K562 (cell line): Measurements from ENCODE around the gene TBC1D10A. TPM values are rescaled to one million over a fixed set of nuclear protein-coding genes. Genes with fewer than 3 reads are reported as not detected.

Source experiments
- ATAC-seq: fragments of 200-7000 bp; cut with Tn5 transposase; 3 replicates; pipeline ENCODE4 v1.9.1; 2020; ENCODE audit warnings: moderate library complexity
- BruUV-seq: library from RNA; stranded (reverse); fragments of 400-500 nt; replicated peaks from 2 replicates; lab custom pipeline; 2021; lab: Mats Ljungman, UMichigan
- CTCF ChIA-PET: fragments of 300-600 bp; formaldehyde crosslinking; extraction: SDS; loops from one replicate; lab custom pipeline; 2021; ENCODE audit warnings: low intra/inter-chr PET ratio; lab: Yijun Ruan, JAX
- POLR2A ChIA-PET: fragments of 300-600, 350-650 bp; sonication (Branson Sonifier 250); formaldehyde crosslinking; extraction: SDS; loops from one replicate; lab custom pipeline; 2021; ENCODE audit warnings: antibody characterized with exemption, inconsistent platforms; lab: Yijun Ruan, JAX
- DNase-seq, 4 experiments: peaks; one replicate each; pipeline versions ENCODE4 v3.0.0 to v3.0.0-alpha.2; 2011 to 2018; ENCODE audit warnings: low spot score in 3 of 4, mixed read lengths in 3 of 4; ENCODE audit errors: extremely low read depth in 1 of 4
- FAIRE-seq: peaks from 2 replicates; lab custom pipeline; 2011; peaks lifted over from hg19 to GRCh38; lab: Jason Lieb, UNC
- H2AFZ ChIP-seq: 2 replicates; pipeline ENCODE4 v1.6.0; 2011; ENCODE audit warnings: low read depth, low read length, control low read depth, inconsistent platforms
- H3K27ac ChIP-seq: fragments of 200-600 bp; 3 replicates; pipeline ENCODE4 v1.8.0; 2011; ENCODE audit warnings: low read depth, mild to moderate bottlenecking, control low read depth, inconsistent platforms, low read length, moderate library complexity, mixed read lengths; ENCODE audit errors: extremely low read depth
- H3K27me3 ChIP-seq, 2 experiments: fragments of 300-600 bp in 1 of 2; 2 replicates in 1 of 2; 3 replicates in 1 of 2; pipeline versions ENCODE4 v1.6.0 to v1.8.0; 2011; ENCODE audit warnings: inconsistent platforms in 2 of 2, low read length in 2 of 2, mild to moderate bottlenecking in 1 of 2, mixed read lengths in 1 of 2, moderate library complexity in 1 of 2; ENCODE audit not compliant: control insufficient read depth in 2 of 2, insufficient read depth in 2 of 2
- H3K36me3 ChIP-seq: fragments of 300-600 bp; 3 replicates; pipeline ENCODE4 v1.8.0; 2011; ENCODE audit warnings: mild to moderate bottlenecking, low read length, inconsistent platforms; ENCODE audit not compliant: control insufficient read depth, insufficient read depth
- H3K4me1 ChIP-seq, 2 experiments: fragments of 200-600 bp in 1 of 2; replicated peaks in 1 of 2; 2 replicates in 1 of 2; 3 replicates in 1 of 2; pipeline versions ENCODE4 v1.5.1 to v1.8.0; 2011; ENCODE audit warnings: inconsistent platforms in 2 of 2, low read length in 2 of 2, mild to moderate bottlenecking in 1 of 2, mixed read lengths in 1 of 2, moderate library complexity in 1 of 2; ENCODE audit not compliant: control insufficient read depth in 2 of 2, insufficient read depth in 2 of 2
- H3K4me2 ChIP-seq: 2 replicates; pipeline ENCODE4 v1.6.1; 2011; ENCODE audit warnings: low read length, control low read depth, inconsistent platforms, mixed read lengths; ENCODE audit not compliant: insufficient read depth
- H3K4me3 ChIP-seq: fragments of 200-600 bp; sonication (generic), shearing (Covaris generic); 2 replicates; pipeline ENCODE4 v1.5.1; 2016; ENCODE audit warnings: control low read depth, inconsistent platforms
- H3K79me2 ChIP-seq: fragments of 200-600 bp; 3 replicates; pipeline ENCODE4 v1.8.0; 2011; ENCODE audit warnings: low read length, inconsistent platforms; ENCODE audit not compliant: control insufficient read depth, insufficient read depth
- H3K9ac ChIP-seq, 2 experiments: 2 replicates each; pipeline versions ENCODE4 v1.6.0 to v1.6.1; 2011; ENCODE audit warnings: low read depth in 2 of 2, low read length in 2 of 2, control low read depth in 1 of 2, inconsistent platforms in 1 of 2, mild to moderate bottlenecking in 1 of 2, mixed read lengths in 1 of 2; ENCODE audit not compliant: insufficient read depth in 1 of 2
- H3K9me1 ChIP-seq: one replicate; pipeline ENCODE4 v1.6.0; 2011; ENCODE audit warnings: inconsistent platforms, mild to moderate bottlenecking, low read length, moderate library complexity; ENCODE audit not compliant: control insufficient read depth, insufficient read depth
- H3K9me3 ChIP-seq: replicated peaks from 2 replicates; pipeline ENCODE4 v1.5.1; 2011; ENCODE audit warnings: low read depth, low read length, inconsistent platforms; ENCODE audit not compliant: control insufficient read depth, insufficient read depth
- H4K20me1 ChIP-seq: replicated peaks from 2 replicates; pipeline ENCODE4 v1.6.1; 2011; ENCODE audit warnings: low read length, inconsistent platforms, mixed read lengths; ENCODE audit not compliant: control insufficient read depth, insufficient read depth
- BACH1 ChIP-seq: fragments of 200-800 bp; sonication (Bioruptor generic); IDR thresholded peaks from 2 replicates; pipeline ENCODE4 v1.6.1; 2016; ENCODE audit warnings: missing genetic modification characterization, missing compliant biosample characterization
- CBFA2T3 ChIP-seq: fragments of 450-650 bp; IDR thresholded peaks from 2 replicates; pipeline ENCODE4 v1.6.1; 2017
- DIDO1 ChIP-seq: fragments of 450-650 bp; IDR thresholded peaks from 2 replicates; pipeline ENCODE4 v1.6.1; 2016; ENCODE audit warnings: low read depth, missing biosample characterization, missing genetic modification characterization
- HDAC3 ChIP-seq: fragments of 450-650 bp; IDR thresholded peaks from 2 replicates; pipeline ENCODE4 v1.6.1; 2018; ENCODE audit warnings: borderline replicate concordance, mild to moderate bottlenecking, moderate library complexity; ENCODE audit not compliant: partially characterized antibody
- HNRNPK ChIP-seq: fragments of 200-400 bp; formaldehyde crosslinking; IDR thresholded peaks from one replicate; pipeline ENCODE4 v1.6.1; 2018; ENCODE audit warnings: mild to moderate bottlenecking, low read depth, low read length; ENCODE audit not compliant: poor library complexity, severe bottlenecking
- L3MBTL2 ChIP-seq: fragments of 450-650 bp; IDR thresholded peaks from 2 replicates; pipeline ENCODE4 v1.6.1; 2016; ENCODE audit warnings: mild to moderate bottlenecking, moderate library complexity
- PHF21A ChIP-seq: fragments of 450-650 bp; IDR thresholded peaks from 2 replicates; pipeline ENCODE4 v1.6.1; 2017; ENCODE audit warnings: low read depth, borderline replicate concordance
- POLR2AphosphoS5 ChIP-seq: IDR thresholded peaks from 2 replicates; pipeline ENCODE4 v1.6.1; 2011; ENCODE audit warnings: mild to moderate bottlenecking, low read depth, low read length, moderate library complexity; ENCODE audit not compliant: control insufficient read depth, insufficient read depth
- RFX7 ChIP-seq: fragments of 250-450 bp; sonication (Bioruptor Pico); IDR thresholded peaks from 2 replicates; pipeline ENCODE4 v1.5.1; 2021; ENCODE audit warnings: mild to moderate bottlenecking
- SIN3B ChIP-seq: fragments of 450-650 bp; IDR thresholded peaks from 2 replicates; pipeline ENCODE4 v1.6.1; 2017; ENCODE audit warnings: low read depth, mild to moderate bottlenecking, moderate library complexity
- SP2 ChIP-seq: IDR thresholded peaks from 2 replicates; pipeline ENCODE4 v1.6.1; 2011; ENCODE audit warnings: mild to moderate bottlenecking, low read depth, low read length, moderate library complexity; ENCODE audit not compliant: poor library complexity, severe bottlenecking; ENCODE audit errors: extremely low read depth
- ZNF224 ChIP-seq: sonication (generic); formaldehyde crosslinking; IDR thresholded peaks from 2 replicates; pipeline ENCODE4 v1.8.0; 2022; ENCODE audit warnings: mild to moderate bottlenecking, missing genetic modification reagents
- ZNF436 ChIP-seq: fragments of 250-450, 450-650 bp; sonication (Bioruptor Pico); formaldehyde crosslinking; IDR thresholded peaks from 2 replicates; pipeline ENCODE4 v1.7.0; 2020; ENCODE audit warnings: mild to moderate bottlenecking
- WGBS: fragments of 100-300 bp; shearing (Covaris generic); methylation state at CpG from one replicate; pipeline ENCODE4 v1.1.6; 2016; ENCODE audit warnings: low coverage, mixed read lengths; ENCODE audit not compliant: insufficient coverage; ENCODE audit errors: missing lambda C conversion rate; 5-methylcytosine and 5-hydroxymethylcytosine counted together
- in situ Hi-C: fragments of 300-500 bp; cut with MboI; formaldehyde crosslinking; loops from 4 replicates; pipeline ENCODE4 v1.15.0; 2018; ENCODE audit warnings: inconsistent platforms, mixed read lengths
- intact Hi-C: fragments of 100-400 bp; cut with micrococcal nuclease; formaldehyde crosslinking; loops from 2 replicates; pipeline ENCODE4 v1.14.2; 2022
- polyA plus RNA-seq, 8 experiments: library from polyadenylated mRNA; depleted of rRNA in 4 of 8; stranded (reverse) in 5 of 8; unstranded in 3 of 8; fragments of >200 nt; fragmentation: Nextera tagmentation in 2 of 8; fragmentation: Illumina TruSeq in 1 of 8; extraction: Ambion mirVana in 2 of 8; extraction: Trizol in 1 of 8; gene quantifications; 2 replicates each; pipeline versions ENCODE4 v1.2.1 to v1.2.3, GENCODE V29; 2011 to 2014; ENCODE audit warnings: inconsistent platforms in 1 of 8, missing spikeins in 1 of 8
- total RNA-seq, 7 experiments: library from RNA; depleted of rRNA in 6 of 7; stranded (reverse); fragments of >200 nt in 6 of 7; fragmentation: Illumina TruSeq in 2 of 7; extraction: Trizol in 2 of 7; gene quantifications; 2 replicates each; pipeline versions ENCODE4 v1.2.1 to v1.2.3, GENCODE V29; 2011 to 2021; ENCODE audit warnings: low replicate concordance in 1 of 7
- TF ChIP-seq, protein P1 (sequence below): fragments of 450-650 bp; IDR thresholded peaks from 2 replicates; pipeline ENCODE4 v1.7.1; 2018; ENCODE audit warnings: mild to moderate bottlenecking, low read depth; ENCODE audit not compliant: partially characterized antibody
- TF ChIP-seq, protein P2 (sequence below): fragments of 250-450 bp; sonication (Bioruptor Pico); IDR thresholded peaks from 2 replicates; pipeline ENCODE4 v1.4.0; 2020

TBC1D10A gene
- total and polyA plus RNA-seq, 9 of the 15 experiments (the other 6 are each of a cell fraction or from before 2014, with no cell fraction given), result 0.13 to 10.4 (median 4.6) TPM

DNA sequence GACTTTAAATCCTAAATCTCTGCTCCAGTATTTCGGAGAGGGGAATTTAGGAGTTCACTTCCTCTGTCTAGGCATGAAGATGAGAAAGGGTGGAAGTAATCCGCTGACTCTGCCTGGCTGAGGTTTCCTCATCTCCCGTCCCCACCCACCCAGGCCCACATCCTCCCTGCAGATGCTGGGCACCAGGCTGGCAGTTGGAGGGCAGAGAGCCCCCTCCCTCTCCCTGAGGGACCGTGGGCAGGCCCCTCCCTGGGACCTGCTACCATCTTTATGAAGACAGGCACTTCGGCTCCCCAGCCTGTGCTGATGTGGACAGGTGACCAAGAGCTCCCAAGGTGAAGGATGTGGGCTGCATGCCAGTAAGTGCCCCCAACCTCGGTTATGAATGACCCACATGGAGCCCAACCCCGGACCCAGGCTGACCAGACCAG lies 44.1 kb downstream of the TBC1D10A start:
- no peaks in the 10 kb centered on the region for H3K9me3 ChIP-seq
- intact Hi-C loops (no loop called here), in situ Hi-C loops (loop anchor here (5.0 to 10.0 kb wide), 3 partner anchors 95 to 322 kb away; partner anchors contain the start of gene TCN2)
- H3K4me2 ChIP-seq, result peak overlapping the region; percentile 38
- POLR2A ChIA-PET, result interaction anchor here (0.6 kb wide), 2 partner anchors 12 to 70 kb away, joined by 3 read pairs; no protein-coding TSS in a partner anchor
- H3K9me1 ChIP-seq, result no peaks in the 10 kb centered on the region
- no peak overlapping the region for H2AFZ ChIP-seq
- FAIRE-seq (no peak), DNase-seq (no peak), ATAC-seq (no peak)
- H3K36me3 ChIP-seq, result no peaks in the 10 kb centered on the region
- H3K4me1 ChIP-seq, result peaks cover 2 to 54% of the 10 kb centered on the region in 2 experiments; a peak in 4 of 5 replicates
- no TSS peak for BruUV-seq
- no peak overlapping the region for H3K4me3 ChIP-seq
- 48% methylated on average over 4 of the region's 7 CpGs for WGBS
- no peak overlapping the region for H3K27ac ChIP-seq
- CTCF ChIA-PET, result no interaction called here
- H3K79me2 ChIP-seq, result no peaks in the 10 kb centered on the region
- H4K20me1 ChIP-seq, result no peaks in the 10 kb centered on the region
- H3K27me3 ChIP-seq, result no peaks in the 10 kb centered on the region; a peak in 1 of 5 replicates
- H3K9ac ChIP-seq, result no peak overlapping the region; a peak in 1 of 4 replicates
- no peak for TF ChIP-seq HNRNPK
- TF ChIP-seq ZNF224 (CRISPR knock-in tag), result no peak
- no peak for TF ChIP-seq SIN3B
- no peak for TF ChIP-seq DIDO1 (tag)
- TF ChIP-seq, protein P1, sequence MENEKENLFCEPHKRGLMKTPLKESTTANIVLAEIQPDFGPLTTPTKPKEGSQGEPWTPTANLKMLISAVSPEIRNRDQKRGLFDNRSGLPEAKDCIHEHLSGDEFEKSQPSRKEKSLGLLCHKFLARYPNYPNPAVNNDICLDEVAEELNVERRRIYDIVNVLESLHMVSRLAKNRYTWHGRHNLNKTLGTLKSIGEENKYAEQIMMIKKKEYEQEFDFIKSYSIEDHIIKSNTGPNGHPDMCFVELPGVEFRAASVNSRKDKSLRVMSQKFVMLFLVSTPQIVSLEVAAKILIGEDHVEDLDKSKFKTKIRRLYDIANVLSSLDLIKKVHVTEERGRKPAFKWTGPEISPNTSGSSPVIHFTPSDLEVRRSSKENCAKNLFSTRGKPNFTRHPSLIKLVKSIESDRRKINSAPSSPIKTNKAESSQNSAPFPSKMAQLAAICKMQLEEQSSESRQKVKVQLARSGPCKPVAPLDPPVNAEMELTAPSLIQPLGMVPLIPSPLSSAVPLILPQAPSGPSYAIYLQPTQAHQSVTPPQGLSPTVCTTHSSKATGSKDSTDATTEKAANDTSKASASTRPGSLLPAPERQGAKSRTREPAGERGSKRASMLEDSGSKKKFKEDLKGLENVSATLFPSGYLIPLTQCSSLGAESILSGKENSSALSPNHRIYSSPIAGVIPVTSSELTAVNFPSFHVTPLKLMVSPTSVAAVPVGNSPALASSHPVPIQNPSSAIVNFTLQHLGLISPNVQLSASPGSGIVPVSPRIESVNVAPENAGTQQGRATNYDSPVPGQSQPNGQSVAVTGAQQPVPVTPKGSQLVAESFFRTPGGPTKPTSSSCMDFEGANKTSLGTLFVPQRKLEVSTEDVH, result no peak
- TF ChIP-seq PHF21A, result no peak
- no peak for TF ChIP-seq HDAC3
- TF ChIP-seq SP2, result no peak
- TF ChIP-seq, protein P2, sequence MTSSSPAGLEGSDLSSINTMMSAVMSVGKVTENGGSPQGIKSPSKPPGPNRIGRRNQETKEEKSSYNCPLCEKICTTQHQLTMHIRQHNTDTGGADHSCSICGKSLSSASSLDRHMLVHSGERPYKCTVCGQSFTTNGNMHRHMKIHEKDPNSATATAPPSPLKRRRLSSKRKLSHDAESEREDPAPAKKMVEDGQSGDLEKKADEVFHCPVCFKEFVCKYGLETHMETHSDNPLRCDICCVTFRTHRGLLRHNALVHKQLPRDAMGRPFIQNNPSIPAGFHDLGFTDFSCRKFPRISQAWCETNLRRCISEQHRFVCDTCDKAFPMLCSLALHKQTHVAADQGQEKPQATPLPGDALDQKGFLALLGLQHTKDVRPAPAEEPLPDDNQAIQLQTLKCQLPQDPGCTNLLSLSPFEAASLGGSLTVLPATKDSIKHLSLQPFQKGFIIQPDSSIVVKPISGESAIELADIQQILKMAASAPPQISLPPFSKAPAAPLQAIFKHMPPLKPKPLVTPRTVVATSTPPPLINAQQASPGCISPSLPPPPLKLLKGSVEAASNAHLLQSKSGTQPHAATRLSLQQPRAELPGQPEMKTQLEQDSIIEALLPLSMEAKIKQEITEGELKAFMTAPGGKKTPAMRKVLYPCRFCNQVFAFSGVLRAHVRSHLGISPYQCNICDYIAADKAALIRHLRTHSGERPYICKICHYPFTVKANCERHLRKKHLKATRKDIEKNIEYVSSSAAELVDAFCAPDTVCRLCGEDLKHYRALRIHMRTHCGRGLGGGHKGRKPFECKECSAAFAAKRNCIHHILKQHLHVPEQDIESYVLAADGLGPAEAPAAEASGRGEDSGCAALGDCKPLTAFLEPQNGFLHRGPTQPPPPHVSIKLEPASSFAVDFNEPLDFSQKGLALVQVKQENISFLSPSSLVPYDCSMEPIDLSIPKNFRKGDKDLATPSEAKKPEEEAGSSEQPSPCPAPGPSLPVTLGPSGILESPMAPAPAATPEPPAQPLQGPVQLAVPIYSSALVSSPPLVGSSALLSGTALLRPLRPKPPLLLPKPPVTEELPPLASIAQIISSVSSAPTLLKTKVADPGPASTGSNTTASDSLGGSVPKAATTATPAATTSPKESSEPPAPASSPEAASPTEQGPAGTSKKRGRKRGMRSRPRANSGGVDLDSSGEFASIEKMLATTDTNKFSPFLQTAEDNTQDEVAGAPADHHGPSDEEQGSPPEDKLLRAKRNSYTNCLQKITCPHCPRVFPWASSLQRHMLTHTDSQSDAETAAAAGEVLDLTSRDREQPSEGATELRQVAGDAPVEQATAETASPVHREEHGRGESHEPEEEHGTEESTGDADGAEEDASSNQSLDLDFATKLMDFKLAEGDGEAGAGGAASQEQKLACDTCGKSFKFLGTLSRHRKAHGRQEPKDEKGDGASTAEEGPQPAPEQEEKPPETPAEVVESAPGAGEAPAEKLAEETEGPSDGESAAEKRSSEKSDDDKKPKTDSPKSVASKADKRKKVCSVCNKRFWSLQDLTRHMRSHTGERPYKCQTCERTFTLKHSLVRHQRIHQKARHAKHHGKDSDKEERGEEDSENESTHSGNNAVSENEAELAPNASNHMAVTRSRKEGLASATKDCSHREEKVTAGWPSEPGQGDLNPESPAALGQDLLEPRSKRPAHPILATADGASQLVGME (CRISPR knock-in tag), result no peak
- TF ChIP-seq L3MBTL2, result no peak
- TF ChIP-seq BACH1 (tag), result no peak
- no peak for TF ChIP-seq CBFA2T3
- TF ChIP-seq RFX7 (CRISPR knock-in tag), result no peak
- TF ChIP-seq POLR2AphosphoS5, result no peak
- no peak for TF ChIP-seq ZNF436 (CRISPR knock-in tag)
